HG02588 (cell line): Measurements from ENCODE around the gene SYNPR.
"Not testable (repeated sequence)": the region's sequence is repeated elsewhere in the genome, so short reads cannot be mapped to it uniquely, and the experiment has no call there.

Experiments used
- ATAC-seq: cut with Tn5 transposase; IDR thresholded peaks from one replicate; pipeline ENCODE4 v1.9.1; 2021; ENCODE audit warnings: mild to moderate bottlenecking, moderate library complexity; ENCODE audit not compliant: unreplicated experiment

Gene SYNPR

GRCh38 chr3:63607716-63608115 is 329.6 kb downstream of the SYNPR start:
- ATAC-seq = no peak

- ATAC-seq = no peak
Observed at GRCh38 chr3:63609408-63609807, 331.3 kb downstream of the SYNPR start.

- no peak for ATAC-seq
Observed at GRCh38 chr3:63609834-63610233, 331.7 kb downstream of the SYNPR start.

GRCh38 chr3:63611382-63611781 is 333.3 kb downstream of the SYNPR start:
- no peak for ATAC-seq

- no peak for ATAC-seq
Observed at GRCh38 chr3:63613561-63613960, 335.5 kb downstream of the SYNPR start.

GRCh38 chr3:63617391-63617790 is 339.3 kb downstream of the SYNPR start:
- no peak for ATAC-seq

- ATAC-seq = no peak
Observed at GRCh38 chr3:63624941-63625560, 346.9 kb downstream of the SYNPR start.

- ATAC-seq = no peak
Observed at GRCh38 chr3:63631670-63632069, 353.6 kb downstream of the SYNPR start.

- ATAC-seq = no peak
Observed at GRCh38 chr3:63635186-63635585, 357.1 kb downstream of the SYNPR start.

GRCh38 chr3:63639806-63640205 is 361.7 kb downstream of the SYNPR start:
- no peak for ATAC-seq

GRCh38 chr3:63642488-63642887 is 364.4 kb downstream of the SYNPR start:
- ATAC-seq = no peak

- no peak for ATAC-seq
Observed at GRCh38 chr3:63644212-63644797, 366.2 kb downstream of the SYNPR start.

- not testable (repeated sequence) for ATAC-seq
Observed at GRCh38 chr3:63644928-63645781, 367.0 kb downstream of the SYNPR start.

- ATAC-seq = no peak
Observed at GRCh38 chr3:63652066-63652725, 374.1 kb downstream of the SYNPR start, which contains the start of gene SNTN. SNTN (plus strand) TSS chr3:63652675; CDS start chr3:63652688, 13 bp downstream.

GRCh38 chr3:63654211-63654610 is 376.1 kb downstream of the SYNPR start:
- no peak for ATAC-seq

GRCh38 chr3:63654931-63655330 is 376.8 kb downstream of the SYNPR start:
- no peak for ATAC-seq

GRCh38 chr3:63655519-63655918 is 377.4 kb downstream of the SYNPR start:
- ATAC-seq = no peak

- no peak for ATAC-seq
Observed at GRCh38 chr3:63656786-63657185, 378.7 kb downstream of the SYNPR start.

GRCh38 chr3:63661242-63661641 is 383.1 kb downstream of the SYNPR start:
- ATAC-seq = no peak

GRCh38 chr3:63662011-63662410 is 383.9 kb downstream of the SYNPR start:
- ATAC-seq = no peak

- ATAC-seq = no peak
Observed at GRCh38 chr3:63662500-63662899, 384.4 kb downstream of the SYNPR start.
